Measurements from ENCODE around the gene C20orf202. TPM values are rescaled to one million over a fixed set of nuclear protein-coding genes. Genes with fewer than 3 reads are reported as not detected.

Gene C20orf202
- total RNA-seq, 1 donor from 2014 or later, result not detected

GRCh38 chr20:1174787-1175186, 28.5 kb upstream of the C20orf202 start:
- DNase-seq (ENCODE audit: extremely low spot score, unreplicated experiment), result no peak
- no peaks in the 10 kb centered on the region for H3K27me3 Mint-ChIP-seq (ENCODE audit: unreplicated experiment)
- H3K9me3 Mint-ChIP-seq (ENCODE audit: unreplicated experiment), result no peaks in the 10 kb centered on the region
- no peak overlapping the region for H3K4me3 Mint-ChIP-seq (ENCODE audit: unreplicated experiment)
- no peaks in the 10 kb centered on the region for H3K4me1 Mint-ChIP-seq (ENCODE audit: unreplicated experiment)
- peaks cover 18% of the 10 kb centered on the region for H3K36me3 Mint-ChIP-seq (ENCODE audit: unreplicated experiment)
- no peak overlapping the region for H3K27ac Mint-ChIP-seq (ENCODE audit: unreplicated experiment)
- no peak for TF ChIP-seq CTCF (IDR thresholded peaks at IDR 0.05)

GRCh38 chr20:1177680-1178079, 25.6 kb upstream of the C20orf202 start:
- Mint-ChIP-seq H3K36me3 (ENCODE audit: unreplicated experiment) (peaks cover 10% of the 10 kb centered on the region), H3K4me1 (ENCODE audit: unreplicated experiment) (no peaks in the 10 kb centered on the region), H3K27ac (ENCODE audit: unreplicated experiment) (no peak overlapping the region), H3K27me3 (ENCODE audit: unreplicated experiment) (peaks cover 6% of the 10 kb centered on the region), H3K4me3 (ENCODE audit: unreplicated experiment) (no peak overlapping the region), H3K9me3 (ENCODE audit: unreplicated experiment) (no peaks in the 10 kb centered on the region)
- no peak for DNase-seq (ENCODE audit: extremely low spot score, unreplicated experiment)
- TF ChIP-seq CTCF (IDR thresholded peaks at IDR 0.05), result no peak

GRCh38 chr20:1178103-1178502, 25.2 kb upstream of the C20orf202 start:
- H3K4me1 Mint-ChIP-seq (ENCODE audit: unreplicated experiment), result no peaks in the 10 kb centered on the region
- no peak overlapping the region for H3K4me3 Mint-ChIP-seq (ENCODE audit: unreplicated experiment)
- no peak overlapping the region for H3K27ac Mint-ChIP-seq (ENCODE audit: unreplicated experiment)
- no peak for TF ChIP-seq CTCF (IDR thresholded peaks at IDR 0.05)
- peaks cover 10% of the 10 kb centered on the region for H3K36me3 Mint-ChIP-seq (ENCODE audit: unreplicated experiment)
- H3K27me3 Mint-ChIP-seq (ENCODE audit: unreplicated experiment), result peaks cover 6% of the 10 kb centered on the region
- no peaks in the 10 kb centered on the region for H3K9me3 Mint-ChIP-seq (ENCODE audit: unreplicated experiment)
- DNase-seq (ENCODE audit: extremely low spot score, unreplicated experiment), result no peak

GRCh38 chr20:1178623-1179022, 24.6 kb upstream of the C20orf202 start:
- DNase-seq (ENCODE audit: extremely low spot score, unreplicated experiment), result no peak
- Mint-ChIP-seq H3K4me1 (ENCODE audit: unreplicated experiment) (no peaks in the 10 kb centered on the region), H3K9me3 (ENCODE audit: unreplicated experiment) (no peaks in the 10 kb centered on the region), H3K27ac (ENCODE audit: unreplicated experiment) (no peak overlapping the region), H3K4me3 (ENCODE audit: unreplicated experiment) (no peak overlapping the region), H3K36me3 (ENCODE audit: unreplicated experiment) (peaks cover 10% of the 10 kb centered on the region), H3K27me3 (ENCODE audit: unreplicated experiment) (peaks cover 10% of the 10 kb centered on the region)
- no peak for TF ChIP-seq CTCF (IDR thresholded peaks at IDR 0.05)

GRCh38 chr20:1180949-1181348, 22.3 kb upstream of the C20orf202 start:
- no peak for DNase-seq (ENCODE audit: extremely low spot score, unreplicated experiment)

More at GRCh38 chr20:1180949-1181348, 22.3 kb upstream of the C20orf202 start:
- H3K27ac Mint-ChIP-seq (ENCODE audit: unreplicated experiment), result no peak overlapping the region
- TF ChIP-seq CTCF (IDR thresholded peaks at IDR 0.05), result no peak
- no peaks in the 10 kb centered on the region for H3K9me3 Mint-ChIP-seq (ENCODE audit: unreplicated experiment)
- H3K36me3 Mint-ChIP-seq (ENCODE audit: unreplicated experiment), result peaks cover 5% of the 10 kb centered on the region
- no peak overlapping the region for H3K4me3 Mint-ChIP-seq (ENCODE audit: unreplicated experiment)
- H3K4me1 Mint-ChIP-seq (ENCODE audit: unreplicated experiment), result peaks cover 8% of the 10 kb centered on the region
- H3K27me3 Mint-ChIP-seq (ENCODE audit: unreplicated experiment), result peaks cover 23% of the 10 kb centered on the region

Data from osteocyte (in vitro differentiated cells).